HG02884 (cell line): ENCODE results near the gene IFNGR2.
"Not testable (repeated sequence)": the region's sequence is repeated elsewhere in the genome, so short reads cannot be mapped to it uniquely, and the experiment has no call there.

ENCODE experiments used
- ATAC-seq: cut with Tn5 transposase; IDR thresholded peaks from one replicate; pipeline ENCODE4 v1.9.1; 2021; ENCODE audit warnings: mild to moderate bottlenecking, moderate library complexity; ENCODE audit not compliant: unreplicated experiment

IFNGR2 gene

GRCh38 chr21:33434770-33435360 lies 31.7 kb downstream of the IFNGR2 start:
- peak; percentile 84 for ATAC-seq

GRCh38 chr21:33437140-33437539 lies 33.9 kb downstream of the IFNGR2 start:
- no peak for ATAC-seq

GRCh38 chr21:33441489-33442477 lies 38.6 kb downstream of the IFNGR2 start:
- peak; percentile 68 for ATAC-seq

- ATAC-seq = no peak
These were observed 40.0 kb downstream of the IFNGR2 start for GRCh38 chr21:33443194-33443593.

- ATAC-seq = no peak
These were observed 41.3 kb downstream of the IFNGR2 start for GRCh38 chr21:33444499-33444898.

- not testable (repeated sequence) for ATAC-seq
These were observed 43.4 kb downstream of the IFNGR2 start for GRCh38 chr21:33446620-33447019.

- ATAC-seq = no peak
These were observed 46.4 kb downstream of the IFNGR2 start for GRCh38 chr21:33449616-33450015.

GRCh38 chr21:33451634-33452071 lies 48.4 kb downstream of the IFNGR2 start:
- no peak for ATAC-seq

GRCh38 chr21:33452362-33452761 lies 49.1 kb downstream of the IFNGR2 start:
- ATAC-seq = no peak

- no peak for ATAC-seq
These were observed 52.7 kb downstream of the IFNGR2 start for GRCh38 chr21:33455686-33456446.

- ATAC-seq = no peak
These were observed 55.6 kb downstream of the IFNGR2 start for GRCh38 chr21:33458861-33459260.

GRCh38 chr21:33461538-33462250 lies 58.5 kb downstream of the IFNGR2 start:
- ATAC-seq = no peak

GRCh38 chr21:33469183-33469582 lies 66.0 kb downstream of the IFNGR2 start:
- not testable (repeated sequence) for ATAC-seq

- ATAC-seq = no peak
These were observed 67.5 kb downstream of the IFNGR2 start for GRCh38 chr21:33470701-33471100.

- ATAC-seq = no peak
These were observed 70.1 kb downstream of the IFNGR2 start for GRCh38 chr21:33473344-33473743.

GRCh38 chr21:33477066-33477465 lies 73.9 kb downstream of the IFNGR2 start:
- no peak for ATAC-seq

GRCh38 chr21:33478182-33478581 lies 75.0 kb downstream of the IFNGR2 start:
- no peak for ATAC-seq

- peak; percentile 11 for ATAC-seq
These were observed 75.9 kb downstream of the IFNGR2 start for GRCh38 chr21:33478935-33479678.

GRCh38 chr21:33479679-33480480 lies 76.7 kb downstream of the IFNGR2 start, which contains the start of gene TMEM50B:
TMEM50B (minus strand) TSS chr21:33479974; CDS start chr21:33468885, 11,089 bp downstream.
- peak; percentile 82 for ATAC-seq
